ENCODE results near the gene OR51B2.
"Not testable (repeated sequence)": the region's sequence is repeated elsewhere in the genome, so short reads cannot be mapped to it uniquely, and the experiment has no call there.

The OR51B2 gene, protein sequence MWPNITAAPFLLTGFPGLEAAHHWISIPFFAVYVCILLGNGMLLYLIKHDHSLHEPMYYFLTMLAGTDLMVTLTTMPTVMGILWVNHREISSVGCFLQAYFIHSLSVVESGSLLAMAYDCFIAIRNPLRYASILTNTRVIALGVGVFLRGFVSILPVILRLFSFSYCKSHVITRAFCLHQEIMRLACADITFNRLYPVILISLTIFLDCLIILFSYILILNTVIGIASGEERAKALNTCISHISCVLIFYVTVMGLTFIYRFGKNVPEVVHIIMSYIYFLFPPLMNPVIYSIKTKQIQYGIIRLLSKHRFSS

GRCh38 chr11:5324197-5324596, at the start of gene OR51B2:
TSS of gene OR51B2 (minus strand) at chr11:5324297. CDS start at chr11:5324297, 0 bp downstream.
- no peak for DNase-seq (ENCODE audit: low spot score)

GRCh38 chr11:5369789-5370188, 45.7 kb upstream of the OR51B2 start:
- no peak for DNase-seq (ENCODE audit: low spot score)

DNA sequence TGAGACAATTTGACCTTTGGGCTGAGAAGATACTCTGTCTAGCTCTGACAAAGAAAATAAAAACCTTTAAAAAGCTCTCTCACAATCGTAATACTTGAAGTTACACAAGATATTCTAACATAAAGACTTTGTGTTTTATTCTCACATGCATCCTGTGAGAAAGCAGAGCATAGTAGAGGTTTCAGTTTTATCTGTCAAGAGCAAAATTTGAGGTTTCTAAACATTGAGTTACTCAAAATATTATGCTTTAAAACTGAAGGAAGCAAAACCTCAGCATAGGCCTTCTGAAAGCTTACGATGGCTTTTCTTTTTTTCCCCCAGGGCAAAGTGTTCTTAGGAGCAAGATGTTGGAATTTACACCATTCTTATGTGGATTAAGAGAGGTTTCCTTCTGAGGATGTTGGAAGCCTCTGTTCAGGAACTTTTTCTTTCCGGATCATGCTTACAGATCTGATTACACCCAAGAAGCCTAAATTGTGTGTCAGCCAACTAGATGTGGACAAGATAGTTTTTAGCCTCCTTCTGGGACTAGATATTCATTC, 44.5 kb upstream of the OR51B2 start:
- DNase-seq (ENCODE audit: low spot score) = no peak

- DNase-seq (ENCODE audit: low spot score) = no peak
Measured at GRCh38 chr11:5367448-5368074, 43.5 kb upstream of the OR51B2 start.

DNA sequence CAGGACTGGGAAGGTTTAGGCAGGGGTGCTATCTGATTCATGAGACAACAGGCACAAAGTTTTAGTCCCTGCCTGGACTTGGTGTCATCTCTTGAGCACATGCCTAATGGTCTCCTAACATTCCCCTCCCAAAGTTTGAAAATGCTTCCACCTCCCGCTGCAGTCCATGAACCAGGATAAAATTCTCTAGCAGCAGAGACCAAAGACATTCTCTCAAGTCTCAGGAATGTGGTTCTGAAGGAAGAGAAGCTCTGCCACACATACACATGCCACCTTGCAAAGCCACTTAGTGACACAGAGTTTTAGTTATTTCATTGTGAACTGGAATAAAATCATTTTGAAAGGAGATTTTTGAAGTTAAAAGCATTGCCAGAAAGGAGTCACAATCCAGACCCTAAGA, 42.8 kb upstream of the OR51B2 start:
- no peak for DNase-seq (ENCODE audit: low spot score)

- DNase-seq (ENCODE audit: low spot score) = not testable (repeated sequence)
Measured at GRCh38 chr11:5366365-5366764, 42.3 kb upstream of the OR51B2 start.

- no peak for DNase-seq (ENCODE audit: low spot score)
Measured at GRCh38 chr11:5364214-5364613, 40.1 kb upstream of the OR51B2 start.

DNA sequence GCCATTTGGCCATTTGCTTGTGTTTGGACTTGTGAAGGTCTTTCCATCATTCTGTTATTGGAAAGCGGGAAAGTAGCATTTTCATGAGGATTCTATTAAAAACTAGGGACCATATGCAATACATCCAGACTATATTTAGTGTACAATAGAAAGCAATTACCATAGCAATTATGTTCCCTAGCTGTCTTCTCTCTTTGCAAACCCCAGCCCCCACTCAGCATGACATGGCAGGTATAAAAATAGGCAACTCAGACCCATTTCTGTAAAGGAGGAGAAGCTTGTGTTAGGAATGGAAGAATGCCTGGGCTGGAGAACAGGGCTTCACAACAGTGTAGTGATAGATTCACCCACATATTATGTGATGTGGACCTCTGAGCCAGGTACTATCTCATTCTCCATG, 39.6 kb upstream of the OR51B2 start:
- DNase-seq (ENCODE audit: low spot score) = no peak

- DNase-seq (ENCODE audit: low spot score) = no peak
Measured at GRCh38 chr11:5362017-5362625, 38.0 kb upstream of the OR51B2 start.

DNA sequence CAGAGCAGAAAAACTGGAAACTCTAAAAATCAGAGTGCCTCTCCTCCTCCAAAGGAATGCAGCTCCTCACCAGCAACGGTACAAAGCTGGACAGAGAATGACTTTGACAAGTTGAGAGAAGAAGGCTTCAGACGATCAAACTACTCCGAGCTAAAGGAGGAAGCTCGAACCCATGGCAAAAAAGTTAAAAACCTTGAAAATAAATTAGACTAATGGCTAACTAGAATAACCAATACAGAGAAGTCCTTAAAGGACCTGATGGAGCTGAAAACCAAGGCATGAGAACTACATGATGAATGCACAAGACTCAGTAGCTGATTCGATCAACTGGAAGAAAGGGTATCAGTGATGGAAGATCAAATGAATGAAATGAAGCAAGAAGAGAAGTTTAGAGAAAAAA, 31.9 kb upstream of the OR51B2 start:
- DNase-seq (ENCODE audit: low spot score) = not testable (repeated sequence)

DNA sequence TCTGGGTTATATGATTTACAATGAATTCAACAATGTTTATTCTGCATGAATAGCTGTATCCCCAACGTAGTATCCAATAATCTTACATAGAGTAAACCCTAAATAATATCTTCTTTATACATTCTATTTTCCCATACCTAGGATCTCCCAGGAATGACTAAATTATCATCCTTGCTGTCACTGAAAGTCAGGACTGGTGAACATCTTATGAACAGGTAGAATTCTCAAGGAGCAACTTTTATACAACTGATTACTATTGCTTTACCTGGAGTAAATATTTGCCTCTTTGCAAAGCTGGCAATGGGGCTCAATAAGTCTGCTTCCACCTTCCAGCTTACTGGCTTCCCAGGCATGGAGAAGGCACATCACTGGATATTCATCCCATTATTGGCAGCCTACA, 27.1 kb upstream of the OR51B2 start, which contains the start of gene OR51B6:
Gene OR51B6, plus strand, starts transcription at position 301 of the 400 bp plus-strand sequence. Its CDS starts 0 bp downstream, at position 301.
- DNase-seq (ENCODE audit: low spot score) = no peak

DNA sequence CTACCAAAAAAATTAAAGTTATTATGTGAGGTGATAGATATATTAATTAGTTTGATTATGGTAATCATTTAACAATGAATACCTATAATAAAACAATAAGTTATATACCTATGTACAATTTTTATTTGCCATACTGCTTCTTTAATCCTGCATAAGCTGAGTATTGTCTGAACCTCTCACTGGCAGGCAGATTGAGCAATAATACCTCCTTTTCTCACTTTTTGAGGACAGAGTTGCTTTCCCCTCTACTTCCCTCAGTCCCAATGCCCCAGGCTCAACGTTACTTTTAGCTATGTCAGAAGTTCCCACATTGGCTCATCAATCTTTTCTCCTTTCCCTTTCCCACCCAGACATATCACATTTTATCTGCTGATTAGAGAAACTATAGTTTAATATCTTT, 25.5 kb upstream of the OR51B2 start:
- no peak for DNase-seq (ENCODE audit: low spot score)

DNA sequence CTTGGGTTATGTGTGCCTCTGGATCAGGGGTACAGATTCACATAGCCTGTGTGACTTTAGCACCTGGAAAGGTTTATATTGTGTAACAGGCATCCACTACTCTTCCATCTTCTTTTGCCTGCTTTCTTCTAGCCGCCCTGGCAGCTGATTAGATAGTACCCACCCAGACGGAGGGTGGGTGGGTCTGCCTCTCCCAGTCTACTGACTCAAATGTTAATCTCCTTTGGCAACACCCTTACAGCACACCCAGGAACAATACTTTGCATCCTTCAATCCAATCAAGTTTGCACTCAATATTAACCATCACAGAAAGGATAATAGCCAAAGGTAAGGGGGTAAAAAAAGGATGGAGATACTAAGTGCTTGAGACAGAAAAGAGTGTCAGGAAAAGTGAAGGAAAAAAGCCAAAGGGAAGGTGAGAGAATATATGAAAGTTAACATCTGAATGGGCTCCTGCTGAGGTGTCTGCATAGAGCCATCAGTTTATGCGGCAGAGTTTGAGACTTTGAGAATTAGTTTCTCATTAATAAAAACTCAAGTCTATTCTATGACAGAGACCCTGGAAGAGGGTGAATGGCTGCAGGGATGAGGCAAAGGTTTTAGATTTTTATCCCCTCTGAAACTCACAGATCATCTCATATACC, 24.6 kb upstream of the OR51B2 start:
- DNase-seq (ENCODE audit: low spot score) = no peak

DNA sequence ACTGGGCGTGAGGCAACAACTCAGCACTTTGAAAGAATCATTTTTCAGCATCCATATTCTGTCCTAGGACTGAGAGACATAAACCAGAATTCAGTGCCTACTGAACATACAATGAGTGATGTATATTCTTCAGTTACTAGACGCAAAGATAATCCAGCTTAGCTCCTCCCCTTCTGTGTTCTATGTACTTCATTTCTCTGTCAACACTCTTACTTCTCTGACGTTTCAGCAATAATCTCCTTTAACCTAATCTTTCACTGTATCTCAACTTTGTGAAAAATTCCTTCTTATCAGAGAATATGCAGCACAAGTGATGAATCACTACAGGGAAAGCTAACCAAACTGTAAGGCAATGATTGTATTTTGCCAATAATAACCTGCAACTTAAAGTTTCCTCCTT, 21.7 kb upstream of the OR51B2 start:
- no peak for DNase-seq (ENCODE audit: low spot score)

GRCh38 chr11:5343474-5344335, 19.6 kb upstream of the OR51B2 start, which contains the start of gene OR51B5:
TSS of gene OR51B5 (minus strand) at chr11:5343524. CDS start at chr11:5343524, 0 bp downstream.
- DNase-seq (ENCODE audit: low spot score) = no peak

- no peak for DNase-seq (ENCODE audit: low spot score)
Measured at GRCh38 chr11:5339771-5340322, 15.8 kb upstream of the OR51B2 start.

- DNase-seq (ENCODE audit: low spot score) = not testable (repeated sequence)
Measured at GRCh38 chr11:5337253-5337652, 13.2 kb upstream of the OR51B2 start.

- DNase-seq (ENCODE audit: low spot score) = no peak
Measured at GRCh38 chr11:5336331-5336730, 12.2 kb upstream of the OR51B2 start.

DNA sequence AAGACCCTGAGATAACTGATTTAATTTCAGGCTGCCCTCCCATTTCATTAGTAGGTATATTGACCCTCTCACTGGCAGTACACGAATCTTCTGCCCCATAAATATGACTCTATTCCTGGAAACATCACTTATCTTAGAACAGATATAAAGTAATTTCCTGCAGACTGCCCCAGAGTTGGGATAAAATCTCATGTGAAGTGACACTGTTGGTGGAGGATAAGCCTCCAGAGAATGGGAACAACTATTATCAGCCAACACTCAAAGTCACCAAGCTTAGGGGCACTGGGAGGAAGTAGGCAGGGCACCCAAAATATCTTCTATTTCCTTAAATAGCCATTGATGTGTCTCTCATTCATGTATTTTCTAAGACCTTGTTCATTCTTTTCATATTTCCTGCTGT, 11.1 kb upstream of the OR51B2 start:
- no peak for DNase-seq (ENCODE audit: low spot score)

DNA sequence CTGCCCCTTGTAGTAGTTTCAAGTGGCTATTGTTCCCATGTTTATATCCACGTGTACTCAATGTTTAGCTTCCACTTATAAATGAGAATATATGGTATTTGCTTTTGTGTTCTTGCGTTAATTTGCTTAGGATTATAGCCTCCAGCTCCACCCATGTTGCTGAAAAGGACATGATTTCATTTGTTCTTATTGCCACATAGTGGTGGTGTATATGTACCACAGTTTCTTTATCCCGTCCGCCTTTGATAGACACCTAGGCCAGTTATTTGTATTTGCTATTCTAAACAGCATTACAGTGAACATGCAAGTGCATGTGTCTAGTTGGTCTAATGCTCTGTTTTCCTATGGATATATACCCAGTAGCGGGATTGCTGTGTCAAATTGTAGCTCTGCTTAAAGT, 6.8 kb downstream of the OR51B2 start:
- no peak for DNase-seq (ENCODE audit: low spot score)
